ENCODE measurements around the gene COMMD4. TPM values are rescaled to one million over a fixed set of nuclear protein-coding genes. Genes with fewer than 3 reads are reported as not detected.

Gene COMMD4
- total and polyA plus RNA-seq, 2 of the 8 experiments (the other 6 are each of a cell fraction or from before 2014, with no cell fraction given), result 131 to 236 TPM

DNA sequence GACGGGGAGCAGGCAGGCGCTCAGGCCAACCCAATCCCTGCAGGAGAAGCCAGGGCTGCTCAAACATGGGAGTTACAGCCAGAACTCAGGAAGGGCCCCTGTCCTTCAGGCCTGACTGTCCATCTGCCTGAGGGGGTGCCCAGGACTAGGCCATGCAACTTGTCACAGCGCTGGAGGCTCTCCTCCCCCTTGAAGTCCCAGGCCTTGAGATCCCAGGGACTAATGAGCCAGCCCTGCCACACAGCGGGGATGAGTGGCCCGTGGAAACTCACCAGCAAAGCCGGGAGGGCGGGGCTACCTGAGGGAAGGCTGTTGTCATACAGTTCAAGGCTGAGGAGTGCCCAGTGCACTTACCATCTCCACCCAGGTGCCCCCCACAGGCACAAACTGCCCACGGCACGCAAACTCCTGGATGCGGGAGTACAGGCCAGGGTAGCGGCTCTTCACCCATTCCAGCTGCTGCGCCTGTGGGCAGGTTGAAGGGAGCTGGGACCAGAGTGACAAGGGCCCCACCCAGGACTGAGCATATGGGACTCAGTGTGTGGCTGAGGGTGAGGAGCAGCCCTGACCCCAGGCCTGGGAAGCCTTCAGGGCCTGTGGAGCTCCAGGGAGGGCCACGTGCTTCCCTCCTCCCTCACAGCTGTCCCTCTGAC is 26.3 kb downstream of the COMMD4 start:
- ChIA-PET CTCF (ENCODE audit: partially characterized antibody) (interaction anchor here (0.9 to 1.8 kb wide), 4 partner anchors 8 to 54 kb away, joined by 3 to 11 read pairs (median 4); no protein-coding TSS in a partner anchor), POLR2A (ENCODE audit: partially characterized antibody) (interaction anchor here (1.3 to 6.5 kb wide), 3 partner anchors 12 to 91 kb away, joined by 4 to 69 read pairs (median 4); partner anchors contain the start of gene NEIL1)
- H3K4me1 ChIP-seq (replicated peaks in 1 of 4; ENCODE audit: control insufficient read depth in 3 of 4, insufficient read depth in 4 of 4, low read length in 3 of 4), result no peaks in the 10 kb centered on the region
- H3K36me3 ChIP-seq (ENCODE audit: control insufficient read depth in 2 of 4, insufficient read depth in 4 of 4, low read length in 3 of 4), result peaks cover 0 to 15% (median 5%) of the 10 kb centered on the region in 4 experiments; a peak in 5 of 8 replicates
- no peak overlapping the region for H2BK20ac ChIP-seq (ENCODE audit: low read length)
- no peaks in the 10 kb centered on the region for H3K79me1 ChIP-seq (ENCODE audit: low read depth, low read length)
- H3K14ac ChIP-seq (ENCODE audit: insufficient read length), result no peak overlapping the region
- H2BK5ac ChIP-seq (ENCODE audit: low read depth, low read length), result no peak overlapping the region
- H2BK12ac ChIP-seq (ENCODE audit: low read depth, low read length), result no peak overlapping the region
- H3K23me2 ChIP-seq (ENCODE audit: low read depth, low read length), result no peaks in the 10 kb centered on the region
- no peak overlapping the region for H3K27ac ChIP-seq (ENCODE audit: low read depth, low read length)
- no peaks in the 10 kb centered on the region for H3K9me3 ChIP-seq (ENCODE audit: insufficient read depth in 2 of 2, low read depth in 1 of 2, low read length in 1 of 2)
- H3K4me3 ChIP-seq (ENCODE audit: extremely low read depth in 1 of 4, insufficient read depth in 2 of 4, low read depth in 3 of 4, low read length in 4 of 4), result no peak overlapping the region
- DNase-seq (ENCODE audit: low read depth in 1 of 2, low spot score in 2 of 2), result no peak
- no peak overlapping the region for H3K4me2 ChIP-seq (ENCODE audit: insufficient read depth in 1 of 2, low read depth in 2 of 2, low read length in 2 of 2)
- peaks cover 0 to 5% of the 10 kb centered on the region in 2 experiments for H4K20me1 ChIP-seq (replicated peaks in 1 of 2; ENCODE audit: control insufficient read depth in 1 of 2, insufficient read depth in 2 of 2, low read length in 2 of 2)
- H2BK15ac ChIP-seq (ENCODE audit: low read length), result no peak overlapping the region
- H3K23ac ChIP-seq (ENCODE audit: insufficient read length), result no peak overlapping the region
- H2AFZ ChIP-seq (ENCODE audit: low read length), result no peak overlapping the region
- H4K8ac ChIP-seq (ENCODE audit: extremely low read depth, insufficient read depth, low read length), result no peak overlapping the region; the same call in none of the 2 replicates
- FAIRE-seq, result no peak
- no peak overlapping the region for H2BK120ac ChIP-seq (replicated peaks; ENCODE audit: low read depth, low read length)
- H4K91ac ChIP-seq (replicated peaks; ENCODE audit: insufficient read length, low read length), result no peak overlapping the region
- H3K79me2 ChIP-seq (ENCODE audit: control insufficient read depth in 1 of 2, insufficient read depth in 2 of 2, low read length in 2 of 2), result no peaks in the 10 kb centered on the region
- no peak overlapping the region for H3K18ac ChIP-seq (ENCODE audit: extremely low read depth, low read length)
- H3K9ac ChIP-seq (replicated peaks in 1 of 4; ENCODE audit: extremely low read depth in 1 of 4, low read depth in 3 of 4, low read length in 3 of 4), result no peak overlapping the region
- no peak overlapping the region for H3K56ac ChIP-seq (replicated peaks; ENCODE audit: insufficient read length, low read depth, low read length)
- 91% methylated on average over 13 of the region's 13 CpGs; no CpG with 5 or more reads in 1 of the 2 experiments for WGBS, 2 experiments (ENCODE audit: extremely low coverage in 1 of 2, insufficient coverage in 1 of 2, insufficient read length in 1 of 2, insufficient replicate concordance in 2 of 2, low coverage in 1 of 2, low lambda C conversion rate in 2 of 2, missing lambda C conversion rate in 1 of 2)
- no peak overlapping the region for H2AK5ac ChIP-seq (ENCODE audit: low read depth, low read length)
- H4K5ac ChIP-seq (ENCODE audit: insufficient read length, low read depth, low read length), result no peak overlapping the region
- H3K27me3 ChIP-seq (replicated peaks in 1 of 4; ENCODE audit: control insufficient read depth in 3 of 4, extremely low read depth in 1 of 4, insufficient read depth in 3 of 4, low read length in 3 of 4), result no peaks in the 10 kb centered on the region
- no peak overlapping the region for H3K4ac ChIP-seq (replicated peaks; ENCODE audit: insufficient read length, low read depth, low read length)
- TF ChIP-seq KDM5A (IDR thresholded peaks at IDR 0.05; ENCODE audit: low read length), result no peak
- no peak for TF ChIP-seq KDM4A (IDR thresholded peaks at IDR 0.05; ENCODE audit: low read depth, low read length, severe bottlenecking)
- no peak for TF ChIP-seq GTF2F1 (IDR thresholded peaks at IDR 0.05; ENCODE audit: borderline replicate concordance, low read depth, low read length)
- no peak for TF ChIP-seq GABPA (IDR thresholded peaks at IDR 0.05; ENCODE audit: borderline replicate concordance, insufficient read depth, low read length)
- TF ChIP-seq CTBP2 (IDR thresholded peaks at IDR 0.05; ENCODE audit: borderline replicate concordance, insufficient read depth, insufficient read length, low read length), result no peak
- no peak for TF ChIP-seq SIRT6 (IDR thresholded peaks at IDR 0.05; ENCODE audit: low read length)
- TF ChIP-seq SP4 (IDR thresholded peaks at IDR 0.05; ENCODE audit: low read length), result no peak
